ENCODE measurements around the gene AFG3L2. TPM values are rescaled to one million over a fixed set of nuclear protein-coding genes. Genes with fewer than 3 reads are reported as not detected.
A peak's percentile ranks its signal among the peaks of the same experiment; 100 is the strongest.

Gene AFG3L2
- total and polyA plus RNA-seq, 4 donors: 16.4 to 41.3 (median 33.8) TPM

- H3K4me3 ChIP-seq: no peak overlapping the region
- no peak for ATAC-seq (ENCODE audit: insufficient read depth, low FRiP score)
- 80 to 91% methylated on average over 10 of the region's 10 CpGs for WGBS, 2 donors
- H3K27ac ChIP-seq (ENCODE audit: low read depth in 1 of 2, low read length in 1 of 2): peak overlapping the region in 1 of 2 donors; percentile 21
- no peaks in the 10 kb centered on the region for H3K27me3 ChIP-seq (ENCODE audit: control insufficient read depth in 3 of 3, insufficient read depth in 3 of 3, low read length in 2 of 3)
- H3K36me3 ChIP-seq (ENCODE audit: control insufficient read depth in 4 of 4, insufficient read depth in 4 of 4, low read length in 4 of 4): peaks cover 11 to 23% (median 17%) of the 10 kb centered on the region in 4 donors
- H3K9me3 ChIP-seq (ENCODE audit: control insufficient read depth in 4 of 4, insufficient read depth in 3 of 4, low read length in 3 of 4): peaks cover 0 to 6% (median 1%) of the 10 kb centered on the region in 4 donors
- no peak overlapping the region for H3K9ac ChIP-seq (ENCODE audit: insufficient read depth in 1 of 2, low read length in 2 of 2)
- peaks cover 0 to 35% (median 0%) of the 10 kb centered on the region in 5 donors for H3K4me1 ChIP-seq (ENCODE audit: control insufficient read depth in 5 of 5, insufficient read depth in 5 of 5, low read length in 5 of 5)
- DNase-seq: no peak
- no peak for TF ChIP-seq CTCF (IDR thresholded peaks at IDR 0.05; ENCODE audit: control extremely low read depth, extremely low read depth)
Observed at GRCh38 chr18:12315490-12315889, 61.5 kb downstream of the AFG3L2 start.

- no peak for TF ChIP-seq CTCF (IDR thresholded peaks at IDR 0.05; ENCODE audit: control extremely low read depth, extremely low read depth)
- DNase-seq (no peak), ATAC-seq (ENCODE audit: insufficient read depth, low FRiP score) (no peak)
- Histone ChIP-seq H3K4me1 (ENCODE audit: control insufficient read depth in 5 of 5, insufficient read depth in 5 of 5, low read length in 5 of 5) (peaks cover 0 to 39% (median 2%) of the 10 kb centered on the region in 5 donors), H3K27ac (ENCODE audit: low read depth in 1 of 2, low read length in 1 of 2) (no peak overlapping the region), H3K4me3 (no peak overlapping the region), H3K36me3 (ENCODE audit: control insufficient read depth in 4 of 4, insufficient read depth in 4 of 4, low read length in 4 of 4) (peaks cover 14 to 23% (median 17%) of the 10 kb centered on the region in 4 donors), H3K27me3 (ENCODE audit: control insufficient read depth in 3 of 3, insufficient read depth in 3 of 3, low read length in 2 of 3) (no peaks in the 10 kb centered on the region), H3K9ac (ENCODE audit: insufficient read depth in 1 of 2, low read length in 2 of 2) (no peak overlapping the region), H3K9me3 (ENCODE audit: control insufficient read depth in 4 of 4, insufficient read depth in 3 of 4, low read length in 3 of 4) (peaks cover 0 to 6% (median 1%) of the 10 kb centered on the region in 4 donors)
- 84 to 89% methylated on average over 1 of the region's 1 CpG for WGBS, 2 donors
Observed at GRCh38 chr18:12314591-12315305, 62.3 kb downstream of the AFG3L2 start.

- ATAC-seq (ENCODE audit: insufficient read depth, low FRiP score): no peak
- WGBS, 2 donors: 89 to 92% methylated on average over 5 of the region's 5 CpGs
- peaks cover 15 to 23% (median 19%) of the 10 kb centered on the region in 4 donors for H3K36me3 ChIP-seq (ENCODE audit: control insufficient read depth in 4 of 4, insufficient read depth in 4 of 4, low read length in 4 of 4)
- H3K4me3 ChIP-seq: no peak overlapping the region
- DNase-seq: no peak
- no peak overlapping the region for H3K9ac ChIP-seq (ENCODE audit: insufficient read depth in 1 of 2, low read length in 2 of 2)
- no peak for TF ChIP-seq CTCF (IDR thresholded peaks at IDR 0.05; ENCODE audit: control extremely low read depth, extremely low read depth)
- H3K27ac ChIP-seq (ENCODE audit: low read depth in 1 of 2, low read length in 1 of 2): no peak overlapping the region
- peaks cover 0 to 6% (median 1%) of the 10 kb centered on the region in 4 donors for H3K9me3 ChIP-seq (ENCODE audit: control insufficient read depth in 4 of 4, insufficient read depth in 3 of 4, low read length in 3 of 4)
- peaks cover 0 to 5% (median 3%) of the 10 kb centered on the region in 3 donors for H3K27me3 ChIP-seq (ENCODE audit: control insufficient read depth in 3 of 3, insufficient read depth in 3 of 3, low read length in 2 of 3)
- H3K4me1 ChIP-seq (ENCODE audit: control insufficient read depth in 5 of 5, insufficient read depth in 5 of 5, low read length in 5 of 5): peaks cover 0 to 44% (median 7%) of the 10 kb centered on the region in 5 donors
Observed at GRCh38 chr18:12313530-12314245, 63.3 kb downstream of the AFG3L2 start.

All from lung (tissue), 12 donors.